Measurements from ENCODE around the gene SLC25A47.

- TF ChIP-seq, protein P1, sequence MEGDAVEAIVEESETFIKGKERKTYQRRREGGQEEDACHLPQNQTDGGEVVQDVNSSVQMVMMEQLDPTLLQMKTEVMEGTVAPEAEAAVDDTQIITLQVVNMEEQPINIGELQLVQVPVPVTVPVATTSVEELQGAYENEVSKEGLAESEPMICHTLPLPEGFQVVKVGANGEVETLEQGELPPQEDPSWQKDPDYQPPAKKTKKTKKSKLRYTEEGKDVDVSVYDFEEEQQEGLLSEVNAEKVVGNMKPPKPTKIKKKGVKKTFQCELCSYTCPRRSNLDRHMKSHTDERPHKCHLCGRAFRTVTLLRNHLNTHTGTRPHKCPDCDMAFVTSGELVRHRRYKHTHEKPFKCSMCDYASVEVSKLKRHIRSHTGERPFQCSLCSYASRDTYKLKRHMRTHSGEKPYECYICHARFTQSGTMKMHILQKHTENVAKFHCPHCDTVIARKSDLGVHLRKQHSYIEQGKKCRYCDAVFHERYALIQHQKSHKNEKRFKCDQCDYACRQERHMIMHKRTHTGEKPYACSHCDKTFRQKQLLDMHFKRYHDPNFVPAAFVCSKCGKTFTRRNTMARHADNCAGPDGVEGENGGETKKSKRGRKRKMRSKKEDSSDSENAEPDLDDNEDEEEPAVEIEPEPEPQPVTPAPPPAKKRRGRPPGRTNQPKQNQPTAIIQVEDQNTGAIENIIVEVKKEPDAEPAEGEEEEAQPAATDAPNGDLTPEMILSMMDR (IDR thresholded peaks at IDR 0.05): no peak
- no peak for TF ChIP-seq POLR2AphosphoS5 (IDR thresholded peaks at IDR 0.05; ENCODE audit: low read depth, low read length)
Observed at GRCh38 chr14:100306998-100307765, 16.0 kb upstream of the SLC25A47 start.
